HG03175 (cell line): ENCODE measurements around the gene ZNF775.

Source experiments
- ATAC-seq: cut with Tn5 transposase; IDR thresholded peaks from one replicate; pipeline ENCODE4 v1.9.1; 2021; ENCODE audit warnings: mild to moderate bottlenecking, moderate library complexity; ENCODE audit not compliant: unreplicated experiment

The ZNF775 gene

GRCh38 chr7:150399421-150400007 lies 20.4 kb downstream of the ZNF775 start:
- no peak for ATAC-seq

GRCh38 chr7:150400008-150400787 lies 21.1 kb downstream of the ZNF775 start:
- ATAC-seq = no peak

- no peak for ATAC-seq
Observed at GRCh38 chr7:150400788-150401423, 21.8 kb downstream of the ZNF775 start.

GRCh38 chr7:150401424-150401790 lies 22.3 kb downstream of the ZNF775 start:
- no peak for ATAC-seq

- no peak for ATAC-seq
Observed at GRCh38 chr7:150401861-150402631, 22.9 kb downstream of the ZNF775 start.

- no peak for ATAC-seq
Observed at GRCh38 chr7:150402671-150403321, 23.7 kb downstream of the ZNF775 start.

GRCh38 chr7:150403376-150404171 lies 24.4 kb downstream of the ZNF775 start:
- ATAC-seq = no peak

- no peak for ATAC-seq
Observed at GRCh38 chr7:150404172-150404804, 25.2 kb downstream of the ZNF775 start.

GRCh38 chr7:150404805-150405583 lies 25.9 kb downstream of the ZNF775 start:
- ATAC-seq = peak; percentile 46

- no peak for ATAC-seq
Observed at GRCh38 chr7:150405584-150406311, 26.6 kb downstream of the ZNF775 start.

- ATAC-seq = no peak
Observed at GRCh38 chr7:150406312-150406566, 27.1 kb downstream of the ZNF775 start.

GRCh38 chr7:150406567-150407421 lies 27.7 kb downstream of the ZNF775 start:
- peak; percentile 67 for ATAC-seq

GRCh38 chr7:150407588-150408392 lies 28.7 kb downstream of the ZNF775 start:
- ATAC-seq = no peak

- peak; percentile 33 for ATAC-seq
Observed at GRCh38 chr7:150408393-150409299, 29.5 kb downstream of the ZNF775 start.

GRCh38 chr7:150409300-150410030 lies 30.3 kb downstream of the ZNF775 start:
- no peak for ATAC-seq
